ENCODE results near the gene FHIT. TPM values are rescaled to one million over a fixed set of nuclear protein-coding genes. Genes with fewer than 3 reads are reported as not detected.

The FHIT gene
- total RNA-seq, 4 donors from 2014 or later, result 0.72 to 5.2 (median 2.1) TPM

DNA sequence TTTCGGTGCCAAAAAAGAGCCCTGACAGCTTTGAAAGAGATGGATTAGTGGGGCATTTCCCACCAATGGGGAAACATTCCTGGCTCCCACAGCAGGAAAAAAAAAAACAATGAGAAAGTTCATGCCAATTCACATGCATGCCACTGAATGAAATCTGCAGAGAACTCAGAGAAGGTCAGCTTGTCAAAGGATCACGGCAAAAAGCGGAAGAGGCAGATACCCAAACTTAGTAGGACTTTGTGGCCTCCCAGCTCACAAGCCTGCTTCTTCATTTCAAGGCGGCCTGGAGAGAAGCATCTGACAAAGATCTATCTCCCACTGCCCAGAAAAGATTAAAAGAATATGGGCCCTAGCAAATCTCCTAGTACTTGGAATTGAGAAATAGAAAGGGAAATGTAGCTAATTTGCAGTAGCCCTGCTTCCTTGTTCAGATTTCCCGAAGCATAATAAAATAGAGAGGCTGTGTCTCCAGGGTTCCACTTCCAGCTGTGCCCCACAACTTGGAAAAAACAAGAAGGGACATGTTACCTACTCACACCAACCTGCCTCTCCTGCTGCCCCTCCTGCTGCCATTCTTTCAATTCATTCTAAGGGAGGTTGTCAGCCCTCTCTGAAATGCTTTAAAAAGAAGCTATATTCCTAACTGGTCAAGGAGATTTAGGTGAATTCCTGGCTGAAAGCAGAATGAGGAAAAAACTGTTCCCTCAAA lies 170.4 kb downstream of the FHIT start:
- ATAC-seq (no peak), DNase-seq (no peak)
- Histone ChIP-seq H3K27ac (no peak overlapping the region), H3K9me3 (no peaks in the 10 kb centered on the region), H3K4me3 (no peak overlapping the region), H3K4me1 (no peaks in the 10 kb centered on the region), H3K27me3 (no peaks in the 10 kb centered on the region), H3K36me3 (no peaks in the 10 kb centered on the region)
- no peak for TF ChIP-seq POLR2A (IDR thresholded peaks at IDR 0.05)
- TF ChIP-seq, protein P1, sequence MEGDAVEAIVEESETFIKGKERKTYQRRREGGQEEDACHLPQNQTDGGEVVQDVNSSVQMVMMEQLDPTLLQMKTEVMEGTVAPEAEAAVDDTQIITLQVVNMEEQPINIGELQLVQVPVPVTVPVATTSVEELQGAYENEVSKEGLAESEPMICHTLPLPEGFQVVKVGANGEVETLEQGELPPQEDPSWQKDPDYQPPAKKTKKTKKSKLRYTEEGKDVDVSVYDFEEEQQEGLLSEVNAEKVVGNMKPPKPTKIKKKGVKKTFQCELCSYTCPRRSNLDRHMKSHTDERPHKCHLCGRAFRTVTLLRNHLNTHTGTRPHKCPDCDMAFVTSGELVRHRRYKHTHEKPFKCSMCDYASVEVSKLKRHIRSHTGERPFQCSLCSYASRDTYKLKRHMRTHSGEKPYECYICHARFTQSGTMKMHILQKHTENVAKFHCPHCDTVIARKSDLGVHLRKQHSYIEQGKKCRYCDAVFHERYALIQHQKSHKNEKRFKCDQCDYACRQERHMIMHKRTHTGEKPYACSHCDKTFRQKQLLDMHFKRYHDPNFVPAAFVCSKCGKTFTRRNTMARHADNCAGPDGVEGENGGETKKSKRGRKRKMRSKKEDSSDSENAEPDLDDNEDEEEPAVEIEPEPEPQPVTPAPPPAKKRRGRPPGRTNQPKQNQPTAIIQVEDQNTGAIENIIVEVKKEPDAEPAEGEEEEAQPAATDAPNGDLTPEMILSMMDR (IDR thresholded peaks at IDR 0.05 in 4 of 5, conservative IDR thresholded peaks at IDR 0.05 in 1 of 5), result no peak
- intact Hi-C loops (cut with DNase I; ENCODE audit: low total_unique reads) (no loop called here), in situ Hi-C loops (cut with MboI; ENCODE audit: low sequenced_read_pairs in 4 of 4) (no loop called here)

DNA sequence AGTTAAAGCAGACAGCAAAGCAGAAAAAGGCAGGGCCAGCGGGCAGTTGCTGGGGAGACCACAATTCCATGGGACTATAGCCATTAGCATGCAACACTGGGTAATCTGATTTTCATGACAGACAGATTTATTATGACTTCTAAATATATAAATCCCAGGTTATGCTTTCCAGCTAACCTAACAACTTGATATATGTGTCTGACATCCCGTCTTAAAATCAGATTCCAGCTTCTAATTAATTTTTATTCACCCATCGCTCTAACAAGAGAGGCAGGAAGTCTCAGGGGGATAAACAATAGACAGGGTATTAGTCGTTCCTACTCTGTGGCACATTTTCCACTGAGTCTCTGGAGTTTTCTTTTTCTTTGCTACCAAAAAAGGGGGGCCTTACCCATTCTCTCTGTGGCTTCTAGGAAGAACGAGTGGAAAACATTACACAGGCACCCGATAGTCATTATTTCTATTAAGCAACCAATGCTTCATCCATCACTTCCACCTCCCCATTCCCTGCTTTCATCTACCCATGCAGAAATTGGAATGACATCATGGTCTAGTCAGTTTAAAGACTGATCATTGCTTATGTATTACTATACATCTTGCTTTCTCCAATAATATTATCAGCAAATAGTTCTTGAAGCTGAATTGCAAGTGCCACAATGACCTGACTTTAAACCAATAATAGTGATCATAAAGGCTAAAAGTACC lies 173.1 kb downstream of the FHIT start:
- DNase-seq (no peak), ATAC-seq (no peak)
- H3K36me3 ChIP-seq, result no peaks in the 10 kb centered on the region
- H3K4me3 ChIP-seq, result no peak overlapping the region
- no peak overlapping the region for H3K27ac ChIP-seq
- in situ Hi-C loops (cut with MboI; ENCODE audit: low sequenced_read_pairs in 4 of 4) (no loop called here), intact Hi-C loops (cut with DNase I; ENCODE audit: low total_unique reads) (no loop called here)
- no peaks in the 10 kb centered on the region for H3K27me3 ChIP-seq
- no peak for TF ChIP-seq POLR2A (IDR thresholded peaks at IDR 0.05)
- TF ChIP-seq, protein P1 (IDR thresholded peaks at IDR 0.05 in 4 of 5, conservative IDR thresholded peaks at IDR 0.05 in 1 of 5), result no peak
- no peaks in the 10 kb centered on the region for H3K9me3 ChIP-seq
- H3K4me1 ChIP-seq, result no peaks in the 10 kb centered on the region

DNA sequence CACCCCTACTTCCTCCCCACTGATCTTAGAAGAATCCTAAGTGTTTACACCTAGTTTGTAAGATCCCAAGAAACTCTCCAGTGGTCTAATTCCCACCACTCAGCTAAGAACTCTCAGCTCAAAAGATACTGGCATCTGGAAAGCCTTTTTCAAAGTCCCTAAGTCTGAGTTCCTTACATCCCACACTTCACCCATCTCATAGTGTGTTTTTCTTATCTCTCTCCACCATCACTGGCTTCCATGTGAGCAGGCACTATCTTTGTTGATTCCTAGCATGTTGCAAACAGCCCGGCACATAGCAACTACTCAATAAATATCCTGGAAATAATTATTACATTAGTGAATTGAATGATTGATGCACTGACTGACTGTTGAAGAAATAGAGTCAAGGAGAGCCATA lies 173.7 kb downstream of the FHIT start:
- Histone ChIP-seq H3K4me1 (no peaks in the 10 kb centered on the region), H3K4me3 (no peak overlapping the region), H3K9me3 (no peaks in the 10 kb centered on the region), H3K36me3 (no peaks in the 10 kb centered on the region), H3K27ac (no peak overlapping the region), H3K27me3 (no peaks in the 10 kb centered on the region)
- in situ Hi-C loops (cut with MboI; ENCODE audit: low sequenced_read_pairs in 4 of 4), result no loop called here
- ATAC-seq (no peak), DNase-seq (no peak)
- TF ChIP-seq, protein P1 (IDR thresholded peaks at IDR 0.05 in 4 of 5, conservative IDR thresholded peaks at IDR 0.05 in 1 of 5), result no peak
- no peak for TF ChIP-seq POLR2A (IDR thresholded peaks at IDR 0.05)
- intact Hi-C loops (cut with DNase I; ENCODE audit: low total_unique reads), result no loop called here

DNA sequence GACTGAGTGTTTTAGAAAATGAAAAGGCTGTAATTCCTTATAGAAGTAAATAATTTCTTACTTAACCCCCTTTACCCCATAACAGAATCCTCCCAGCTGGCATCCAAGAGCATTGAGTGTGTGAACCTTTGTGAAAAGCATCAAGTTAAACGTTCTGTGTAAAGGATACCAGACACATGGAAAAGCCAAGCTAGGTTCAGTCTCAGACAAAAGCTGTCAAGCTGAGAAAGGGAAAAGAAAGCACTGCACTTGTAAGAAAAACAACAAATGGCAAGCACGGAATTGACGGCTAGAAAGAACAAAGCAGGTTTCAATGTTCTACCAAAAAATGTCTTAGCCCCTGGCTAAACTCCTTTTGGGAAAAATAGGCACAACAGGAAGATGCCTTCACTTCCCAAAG lies 176.5 kb downstream of the FHIT start:
- no peak overlapping the region for H3K27ac ChIP-seq
- H3K36me3 ChIP-seq, result no peaks in the 10 kb centered on the region
- in situ Hi-C loops (cut with MboI; ENCODE audit: low sequenced_read_pairs in 4 of 4) (no loop called here), intact Hi-C loops (cut with DNase I; ENCODE audit: low total_unique reads) (no loop called here)
- no peaks in the 10 kb centered on the region for H3K27me3 ChIP-seq
- no peaks in the 10 kb centered on the region for H3K9me3 ChIP-seq
- ATAC-seq (no peak), DNase-seq (no peak)
- no peak overlapping the region for H3K4me3 ChIP-seq
- TF ChIP-seq, protein P1 (IDR thresholded peaks at IDR 0.05 in 4 of 5, conservative IDR thresholded peaks at IDR 0.05 in 1 of 5), result no peak
- TF ChIP-seq POLR2A (IDR thresholded peaks at IDR 0.05), result no peak
- no peaks in the 10 kb centered on the region for H3K4me1 ChIP-seq
